Mammary epithelial cell (primary cell): ENCODE measurements around the gene GH1.
A peak's percentile ranks its signal among the peaks of the same experiment; 100 is the strongest.

ENCODE experiments used
- CTCF ChIP-seq, 2 donors: IDR thresholded peaks in 1 of 2; conservative IDR thresholded peaks in 1 of 2; 2 replicates each; pipeline ENCODE4 v1.5.1; 2011 to 2012; ENCODE audit warnings: inconsistent platforms in 2 of 2, low read length in 2 of 2, mild to moderate bottlenecking in 2 of 2, control low read depth in 1 of 2, low read depth in 1 of 2; ENCODE audit not compliant: insufficient read depth in 1 of 2; ENCODE audit errors: extremely low read depth in 1 of 2
- EZH2 ChIP-seq: IDR thresholded peaks from 2 replicates; pipeline ENCODE4 v1.6.1; 2012; ENCODE audit warnings: low read length, inconsistent platforms, borderline replicate concordance

GRCh38 chr17:63881935-63882601 is 36.6 kb downstream of the GH1 start, which contains the start of gene GH2:
- TF ChIP-seq CTCF (conservative IDR thresholded peaks at IDR 0.05 in 1 of 2, IDR thresholded peaks at IDR 0.05 in 1 of 2; ENCODE audit: extremely low read depth in 1 of 2, insufficient read depth in 1 of 2, low read depth in 1 of 2, low read length in 2 of 2) (peak; percentile 65 to 73), EZH2 (no peak)
